Sciatic nerve (tissue), 2 donors: ENCODE data around the gene MND1. TPM values are rescaled to one million over a fixed set of nuclear protein-coding genes. Genes with fewer than 3 reads are reported as not detected.
"Not testable (repeated sequence)": the region's sequence is repeated elsewhere in the genome, so short reads cannot be mapped to it uniquely, and the experiment has no call there.

ENCODE experiments used
- ATAC-seq: fragments of 200-7000 bp; cut with Tn5 transposase; one replicate; pipeline ENCODE4 v1.9.1; 2020; ENCODE audit warnings: mild to moderate bottlenecking, moderate library complexity
- DNase-seq: peaks from one replicate; pipeline ENCODE4 v3.0.0-alpha.2; 2020; ENCODE audit warnings: low spot score
- intact Hi-C: fragments of 100-400 bp; cut with DNase I; formaldehyde crosslinking; loops from one replicate; pipeline ENCODE4 v1.14.2; 2022
- total RNA-seq: library from RNA; stranded (reverse); fragmentation: NEBNext Ultra II Directional; extraction: Animal tissue kit (Norgen Biotek cat#: 25700); gene quantifications from one replicate; pipeline ENCODE4 v1.2.1, GENCODE V29; 2021
- donor health status: DM: no; HTN: no; CAD: no.
- donor health status: DM: no; HTN: no; CAD: no.

The MND1 gene
- total RNA-seq, 1 donor from 2014 or later = not detected

GRCh38 chr4:153393397-153393796 lies 48.9 kb downstream of the MND1 start:
- peak; percentile 30 for ATAC-seq
- no peak for DNase-seq
- intact Hi-C loops = no loop called here

GRCh38 chr4:153394945-153395344 lies 50.5 kb downstream of the MND1 start:
- ATAC-seq = no peak
- intact Hi-C loops = no loop called here
- no peak for DNase-seq

- intact Hi-C loops = no loop called here
- ATAC-seq (no peak), DNase-seq (no peak)
Measured at GRCh38 chr4:153398713-153399112, 54.2 kb downstream of the MND1 start.

GRCh38 chr4:153399358-153399757 lies 54.9 kb downstream of the MND1 start:
- intact Hi-C loops = no loop called here

GRCh38 chr4:153401501-153401900 lies 57.0 kb downstream of the MND1 start:
- intact Hi-C loops = no loop called here
- ATAC-seq (no peak), DNase-seq (no peak)

More at GRCh38 chr4:153399358-153399757, 54.9 kb downstream of the MND1 start:
- DNase-seq (no peak), ATAC-seq (no peak)

GRCh38 chr4:153402366-153402765 lies 57.9 kb downstream of the MND1 start:
- no peak for DNase-seq
- ATAC-seq = no peak
- intact Hi-C loops = no loop called here

- intact Hi-C loops = no loop called here
- DNase-seq (no peak), ATAC-seq (no peak)
Measured at GRCh38 chr4:153403726-153404125, 59.2 kb downstream of the MND1 start.

- DNase-seq (no peak), ATAC-seq (no peak)
- intact Hi-C loops = no loop called here
Measured at GRCh38 chr4:153407906-153408305, 63.4 kb downstream of the MND1 start.

- intact Hi-C loops = no loop called here
- no peak for ATAC-seq
- no peak for DNase-seq
Measured at GRCh38 chr4:153408932-153409331, 64.4 kb downstream of the MND1 start.

GRCh38 chr4:153409412-153409811 lies 64.9 kb downstream of the MND1 start:
- DNase-seq (no peak), ATAC-seq (no peak)
- intact Hi-C loops = no loop called here

GRCh38 chr4:153409924-153410501 lies 65.5 kb downstream of the MND1 start:
- DNase-seq = no peak
- intact Hi-C loops = no loop called here
- ATAC-seq = no peak

GRCh38 chr4:153413842-153414241 lies 69.4 kb downstream of the MND1 start:
- intact Hi-C loops = no loop called here
- ATAC-seq = no peak
- DNase-seq = no peak

- ATAC-seq = not testable (repeated sequence)
Measured at GRCh38 chr4:153416456-153416855, 72.0 kb downstream of the MND1 start.

GRCh38 chr4:153418121-153418520 lies 73.6 kb downstream of the MND1 start:
- no peak for DNase-seq
- no peak for ATAC-seq
- intact Hi-C loops = no loop called here

More at GRCh38 chr4:153416456-153416855, 72.0 kb downstream of the MND1 start:
- DNase-seq, intact Hi-C loops: not testable (repeated sequence)

- ATAC-seq = no peak
- no peak for DNase-seq
- intact Hi-C loops = no loop called here
Measured at GRCh38 chr4:153418558-153418957, 74.1 kb downstream of the MND1 start.

- DNase-seq = no peak
- no peak for ATAC-seq
- intact Hi-C loops = no loop called here
Measured at GRCh38 chr4:153419029-153419428, 74.5 kb downstream of the MND1 start.

- DNase-seq (no peak), ATAC-seq (no peak)
- intact Hi-C loops = no loop called here
Measured at GRCh38 chr4:153419673-153420278, 75.3 kb downstream of the MND1 start.

- intact Hi-C loops = no loop called here
- DNase-seq (no peak), ATAC-seq (no peak)
Measured at GRCh38 chr4:153420361-153420760, 75.9 kb downstream of the MND1 start.

- intact Hi-C loops = no loop called here
- DNase-seq = no peak
Measured at GRCh38 chr4:153421941-153422340, 77.5 kb downstream of the MND1 start.

GRCh38 chr4:153426207-153426885 lies 81.9 kb downstream of the MND1 start:
- intact Hi-C loops = no loop called here
- DNase-seq (no peak), ATAC-seq (no peak)

More at GRCh38 chr4:153421941-153422340, 77.5 kb downstream of the MND1 start:
- ATAC-seq = no peak
